Measurements from ENCODE around the gene ULK3.
"Not testable (repeated sequence)": the region's sequence is repeated elsewhere in the genome, so short reads cannot be mapped to it uniquely, and the experiment has no call there.

The ULK3 gene, protein sequence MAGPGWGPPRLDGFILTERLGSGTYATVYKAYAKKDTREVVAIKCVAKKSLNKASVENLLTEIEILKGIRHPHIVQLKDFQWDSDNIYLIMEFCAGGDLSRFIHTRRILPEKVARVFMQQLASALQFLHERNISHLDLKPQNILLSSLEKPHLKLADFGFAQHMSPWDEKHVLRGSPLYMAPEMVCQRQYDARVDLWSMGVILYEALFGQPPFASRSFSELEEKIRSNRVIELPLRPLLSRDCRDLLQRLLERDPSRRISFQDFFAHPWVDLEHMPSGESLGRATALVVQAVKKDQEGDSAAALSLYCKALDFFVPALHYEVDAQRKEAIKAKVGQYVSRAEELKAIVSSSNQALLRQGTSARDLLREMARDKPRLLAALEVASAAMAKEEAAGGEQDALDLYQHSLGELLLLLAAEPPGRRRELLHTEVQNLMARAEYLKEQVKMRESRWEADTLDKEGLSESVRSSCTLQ

DNA sequence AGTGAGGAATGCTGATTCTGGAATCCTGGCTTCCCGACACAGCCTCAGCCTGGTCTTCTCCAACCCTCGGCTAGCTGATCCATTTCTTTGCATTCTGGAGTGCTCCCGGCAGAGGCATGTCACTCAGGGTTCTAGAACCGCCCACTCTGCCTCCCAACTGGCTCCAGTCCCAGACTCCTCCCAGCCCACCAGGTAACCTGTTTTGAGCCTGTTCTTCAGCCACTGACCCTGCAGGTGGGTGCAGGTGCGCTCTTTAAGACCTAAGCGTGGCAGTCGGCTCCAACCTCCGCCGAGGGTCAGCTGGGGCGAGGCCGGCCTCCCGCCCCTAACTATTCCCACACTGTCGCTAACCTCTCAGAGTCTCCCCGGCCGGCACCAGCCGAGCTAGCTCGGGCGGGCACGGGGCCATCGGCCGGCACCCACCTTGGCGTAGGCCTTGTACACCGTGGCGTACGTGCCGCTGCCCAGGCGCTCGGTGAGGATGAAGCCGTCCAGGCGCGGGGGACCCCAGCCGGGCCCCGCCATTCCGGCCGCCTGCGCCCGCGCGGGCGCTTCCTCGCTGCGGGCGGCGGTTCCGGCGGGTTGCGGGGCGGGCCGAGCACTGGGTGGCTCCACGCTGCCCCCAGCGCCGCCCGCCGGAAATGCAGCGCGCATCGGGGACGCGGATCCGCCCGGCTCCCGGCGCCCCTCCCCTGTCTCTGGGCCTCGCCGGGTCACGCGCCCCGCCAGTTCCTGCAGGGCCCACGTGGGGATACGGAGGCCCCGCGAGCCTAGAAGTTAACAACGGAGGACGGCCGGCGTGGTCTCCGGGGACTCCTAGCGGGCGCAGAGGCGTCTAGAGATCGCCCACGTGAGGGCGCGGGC is at the start of gene ULK3:
Gene ULK3, minus strand, starts transcription at position 576 of the 864 bp plus-strand sequence. Its CDS starts 51 bp downstream, at position 525.
- DNase-seq (ENCODE audit: low read depth): no peak

DNA sequence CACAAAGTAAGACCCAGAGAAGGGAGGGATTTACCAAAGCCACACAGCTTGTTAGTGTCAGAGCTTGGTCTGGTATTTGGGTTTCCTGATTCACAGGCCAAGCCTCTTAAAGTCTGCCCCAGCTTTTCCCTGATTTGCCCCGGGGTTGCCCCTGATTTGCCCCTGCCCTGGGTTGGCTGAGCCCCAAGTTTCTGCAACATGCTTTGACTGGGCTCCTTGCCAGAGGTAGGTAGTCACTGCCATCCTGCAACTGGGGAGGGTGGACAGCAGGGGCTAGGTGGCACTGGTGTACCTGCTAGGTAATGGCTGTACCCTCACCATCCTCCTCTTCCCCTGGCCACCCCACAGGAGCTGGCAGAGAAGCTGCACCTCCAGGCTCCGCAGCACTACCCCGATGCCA is 49.4 kb upstream of the ULK3 start:
- DNase-seq (ENCODE audit: low read depth): no peak

DNA sequence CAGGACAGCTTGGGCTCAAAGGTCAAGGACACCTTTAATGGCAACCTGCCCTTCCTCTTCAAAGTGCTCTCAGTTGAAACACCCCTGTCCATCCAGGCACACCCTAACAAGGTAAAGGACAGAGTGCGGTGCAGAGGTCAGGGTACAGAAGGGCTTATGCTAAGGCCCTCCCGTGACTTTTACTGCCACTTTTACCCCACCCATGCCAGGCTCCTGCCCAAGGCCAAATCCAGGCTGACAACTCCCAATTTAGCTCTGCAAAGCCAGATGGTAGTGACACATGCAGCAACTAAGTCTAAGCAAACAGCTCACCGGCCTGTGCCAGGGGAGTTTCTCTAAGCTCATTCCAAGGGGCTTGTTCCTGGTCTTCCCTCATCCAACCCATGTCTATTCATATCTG is 48.5 kb upstream of the ULK3 start:
- no peak for DNase-seq (ENCODE audit: low read depth)

DNA sequence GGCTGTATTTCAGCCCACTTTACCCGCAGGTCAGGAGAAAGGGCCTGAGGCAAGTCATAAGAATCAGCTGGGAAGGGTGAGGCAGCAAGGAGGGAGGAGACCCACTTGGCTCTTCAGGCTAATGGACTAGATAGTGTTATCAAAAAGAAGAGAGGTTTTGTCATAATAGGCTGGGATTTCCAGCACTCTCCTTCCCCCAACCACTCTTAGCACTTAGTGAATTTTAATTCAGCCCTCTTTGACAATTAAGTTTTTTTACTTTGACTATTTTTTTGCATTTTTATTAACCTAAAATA is 47.7 kb upstream of the ULK3 start:
- DNase-seq (ENCODE audit: low read depth): no peak

DNA sequence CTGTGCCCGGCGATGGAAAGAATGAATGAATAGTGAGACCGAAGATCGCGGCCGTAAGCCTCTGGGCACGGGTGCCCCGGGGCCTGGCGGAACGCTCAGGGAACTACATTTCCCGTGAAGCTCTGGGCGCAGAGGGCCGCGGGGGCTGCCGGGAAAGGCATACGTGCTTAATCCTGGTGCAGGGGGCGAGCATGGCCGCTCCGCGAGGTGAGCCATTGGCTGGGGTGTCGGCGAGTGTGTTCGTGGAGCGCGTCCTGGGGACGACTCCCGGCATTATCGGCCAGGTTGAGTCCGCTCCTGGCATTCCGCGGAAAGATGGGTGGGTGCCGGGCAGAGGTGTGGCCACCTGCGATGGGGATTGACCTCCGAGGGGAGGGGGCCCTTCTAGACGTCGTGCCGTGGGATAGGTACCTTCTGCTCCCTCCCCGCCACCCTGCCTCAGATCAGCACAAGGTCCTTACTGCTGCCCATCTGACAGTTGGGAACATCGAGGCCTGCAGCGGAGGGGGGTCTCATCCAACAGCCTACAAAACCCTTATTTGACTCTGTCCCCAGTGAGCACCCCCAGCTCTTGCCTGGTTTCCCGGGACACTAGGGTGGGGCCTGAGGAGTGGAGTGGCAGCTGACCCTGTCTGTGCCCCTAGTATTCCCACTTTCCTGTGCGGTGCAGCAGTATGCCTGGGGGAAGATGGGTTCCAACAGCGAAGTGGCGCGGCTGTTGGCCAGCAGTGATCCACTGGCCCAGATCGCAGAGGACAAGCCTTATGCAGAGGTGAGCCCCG is 47.1 kb upstream of the ULK3 start, which contains the start of gene MPI:
Gene MPI, plus strand, starts transcription at position 160 of the 782 bp plus-strand sequence. Its CDS starts 32 bp downstream, at position 192.
- no peak for DNase-seq (ENCODE audit: low read depth)

DNA sequence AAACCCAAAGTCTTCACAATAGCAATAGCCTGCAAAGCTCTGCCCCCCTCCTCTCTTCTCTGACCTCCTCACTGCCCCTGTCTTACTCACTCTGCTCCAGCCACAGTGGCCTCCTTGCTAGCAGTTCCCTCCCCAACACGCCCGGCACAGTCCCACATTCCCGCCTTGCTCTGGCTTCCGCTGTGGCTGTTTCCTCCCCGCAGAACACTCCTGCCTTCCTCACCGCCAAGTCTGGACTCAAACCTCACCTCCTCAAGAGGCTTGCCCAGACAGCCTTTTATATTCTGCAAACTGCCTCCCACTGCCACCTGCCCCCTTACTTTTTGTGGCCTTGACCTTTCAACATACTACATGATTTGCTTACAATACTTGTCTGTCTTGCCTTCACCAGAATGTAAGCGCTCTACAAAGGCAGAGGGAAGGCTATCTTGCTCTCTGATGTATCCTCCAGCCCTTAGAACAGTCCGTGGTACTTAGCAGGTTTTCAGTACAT is 46.5 kb upstream of the ULK3 start:
- DNase-seq (ENCODE audit: low read depth): no peak

DNA sequence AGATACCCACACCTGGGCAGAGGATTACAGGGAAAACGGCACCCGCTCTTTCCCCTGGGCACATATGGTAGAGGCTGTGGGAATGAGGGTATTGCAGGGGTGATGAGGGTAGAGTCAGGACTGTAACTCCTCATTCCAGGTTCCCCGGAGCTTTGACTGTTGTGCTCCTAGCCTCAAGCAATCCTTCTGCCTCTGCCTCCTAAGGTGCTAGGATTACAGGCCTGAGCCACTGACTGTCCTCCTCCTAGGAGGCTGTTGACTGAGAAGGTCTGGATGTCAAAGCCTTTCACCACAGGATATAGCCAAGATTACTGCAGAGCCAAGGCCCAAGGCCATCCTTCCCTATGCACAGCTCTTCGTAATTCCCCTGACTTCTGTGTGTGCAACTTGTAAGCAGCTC is 45.8 kb upstream of the ULK3 start:
- no peak for DNase-seq (ENCODE audit: low read depth)

DNA sequence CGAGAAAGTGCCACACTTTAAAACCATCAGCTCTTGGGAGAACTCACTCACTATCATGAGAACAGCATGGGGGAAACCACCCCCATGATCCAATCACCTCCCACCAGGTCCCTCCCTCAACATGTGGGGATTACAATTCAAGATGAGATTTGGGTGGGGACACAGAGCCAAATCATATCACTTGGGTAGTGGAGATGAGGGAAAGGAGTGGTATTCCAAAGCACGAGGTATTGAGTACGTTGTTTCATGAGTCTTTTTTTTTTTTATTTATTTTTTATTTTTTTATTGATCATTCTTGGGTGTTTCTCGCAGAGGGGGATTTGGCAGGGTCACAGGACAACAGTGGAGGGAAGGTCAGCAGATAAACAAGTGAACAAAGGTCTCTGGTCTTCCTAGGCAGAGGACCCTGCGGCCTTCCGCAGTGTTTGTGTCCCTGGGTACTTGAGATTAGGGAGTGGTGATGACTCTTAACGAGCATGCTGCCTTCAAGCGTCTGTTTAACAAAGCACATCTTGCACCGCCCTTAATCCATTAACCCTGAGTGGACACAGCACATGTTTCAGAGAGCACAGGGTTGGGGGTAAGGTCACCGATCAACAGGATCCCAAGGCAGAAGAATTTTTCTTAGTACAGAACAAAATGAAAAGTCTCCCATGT is 44.7 kb upstream of the ULK3 start:
- not testable (repeated sequence) for DNase-seq (ENCODE audit: low read depth)

DNA sequence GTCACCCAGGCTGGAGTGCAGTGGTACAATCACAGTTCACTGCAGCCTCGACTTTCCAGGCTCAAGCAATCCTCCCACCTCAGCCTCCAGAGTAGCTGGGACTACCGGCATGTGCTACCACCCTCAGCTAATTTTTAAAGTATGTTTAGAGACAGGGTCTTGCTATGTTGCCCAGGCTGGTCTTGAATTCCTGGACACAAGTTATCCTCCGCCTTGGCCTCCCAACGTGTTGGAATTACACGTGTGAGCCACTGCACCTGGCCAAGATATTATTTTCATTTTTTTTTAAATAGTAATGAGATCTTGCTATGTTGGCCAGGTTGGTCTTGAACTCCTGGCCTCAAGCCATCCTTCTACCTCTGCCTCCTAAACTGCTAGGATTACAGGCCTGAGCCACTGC is 42.5 kb upstream of the ULK3 start:
- no peak for DNase-seq (ENCODE audit: low read depth)

DNA sequence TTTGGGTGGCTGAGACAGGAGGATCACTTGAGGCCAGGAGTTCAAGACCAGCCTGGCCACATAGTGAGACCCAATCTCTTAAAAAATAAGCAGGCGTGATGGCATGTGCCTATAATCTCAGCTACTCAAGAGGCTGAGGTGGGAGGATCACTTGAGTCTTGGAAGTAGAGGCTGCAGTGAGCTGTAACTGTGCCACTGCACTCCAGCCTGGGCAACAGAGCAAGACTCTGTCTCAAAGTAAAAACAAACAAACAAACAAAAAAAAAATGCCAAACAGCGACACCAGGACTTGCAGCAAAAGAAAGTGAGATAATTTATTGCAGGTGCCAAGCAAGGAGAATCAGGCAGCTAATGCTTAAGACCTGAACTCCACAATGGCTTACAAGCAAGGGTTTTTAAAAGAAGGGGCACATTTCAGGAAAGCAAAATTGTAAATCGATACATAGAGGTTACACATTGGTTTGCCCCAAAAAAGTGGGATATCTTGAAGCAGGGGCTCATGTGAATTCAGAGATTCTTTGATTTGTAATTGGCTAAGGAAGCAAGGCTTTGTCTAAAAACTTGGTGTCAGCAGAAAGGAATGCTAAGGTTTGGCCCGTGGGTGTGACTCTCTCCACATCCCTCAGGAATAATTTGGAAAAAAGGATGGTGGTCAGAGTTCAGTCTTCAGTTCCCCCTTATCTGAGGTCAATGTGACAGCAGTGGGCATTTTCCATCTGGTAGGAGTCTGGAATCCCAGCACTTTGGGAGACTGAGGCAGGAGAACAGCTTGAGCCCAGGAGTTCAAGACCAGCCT is 41.7 kb upstream of the ULK3 start:
- DNase-seq (ENCODE audit: low read depth): no peak

DNA sequence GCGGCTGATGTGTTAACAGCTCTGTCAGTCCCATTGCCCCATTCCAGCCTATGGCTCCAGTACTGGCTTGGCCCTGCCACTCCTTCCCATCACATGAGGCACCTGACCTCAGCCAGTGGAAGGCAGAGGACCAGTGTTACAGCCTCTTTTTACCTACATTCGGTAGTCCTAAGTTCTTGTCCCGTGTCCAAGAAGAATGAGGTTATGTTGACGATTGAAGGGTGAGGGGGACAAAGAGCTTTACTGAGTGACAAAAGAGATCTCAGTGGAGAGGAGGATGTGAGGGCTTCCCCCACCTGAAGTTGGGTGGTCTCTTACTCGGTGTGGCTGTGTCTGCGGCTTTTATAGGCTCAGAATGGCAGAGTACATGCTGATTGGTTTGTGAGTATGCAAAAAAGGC is 39.6 kb upstream of the ULK3 start:
- no peak for DNase-seq (ENCODE audit: low read depth)

DNA sequence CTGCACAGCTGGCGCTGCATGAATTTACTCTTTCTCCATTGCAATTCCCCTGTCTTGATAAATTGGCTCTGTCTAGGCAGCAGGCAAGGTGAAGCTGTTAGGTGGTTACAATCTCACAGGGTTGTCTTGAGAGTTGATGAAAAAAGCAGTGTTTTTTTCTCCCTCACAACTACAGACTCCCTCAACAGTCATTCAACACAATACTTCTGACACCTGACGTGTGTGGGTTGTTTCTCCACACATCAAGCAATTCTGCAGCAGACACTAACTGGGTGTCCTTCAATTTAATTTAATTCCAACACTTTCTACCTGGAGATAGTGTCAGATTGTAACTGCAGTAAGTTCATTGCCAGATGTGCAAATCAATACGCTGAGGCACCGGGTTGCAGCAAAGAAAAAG is 35.3 kb upstream of the ULK3 start:
- no peak for DNase-seq (ENCODE audit: low read depth)

DNA sequence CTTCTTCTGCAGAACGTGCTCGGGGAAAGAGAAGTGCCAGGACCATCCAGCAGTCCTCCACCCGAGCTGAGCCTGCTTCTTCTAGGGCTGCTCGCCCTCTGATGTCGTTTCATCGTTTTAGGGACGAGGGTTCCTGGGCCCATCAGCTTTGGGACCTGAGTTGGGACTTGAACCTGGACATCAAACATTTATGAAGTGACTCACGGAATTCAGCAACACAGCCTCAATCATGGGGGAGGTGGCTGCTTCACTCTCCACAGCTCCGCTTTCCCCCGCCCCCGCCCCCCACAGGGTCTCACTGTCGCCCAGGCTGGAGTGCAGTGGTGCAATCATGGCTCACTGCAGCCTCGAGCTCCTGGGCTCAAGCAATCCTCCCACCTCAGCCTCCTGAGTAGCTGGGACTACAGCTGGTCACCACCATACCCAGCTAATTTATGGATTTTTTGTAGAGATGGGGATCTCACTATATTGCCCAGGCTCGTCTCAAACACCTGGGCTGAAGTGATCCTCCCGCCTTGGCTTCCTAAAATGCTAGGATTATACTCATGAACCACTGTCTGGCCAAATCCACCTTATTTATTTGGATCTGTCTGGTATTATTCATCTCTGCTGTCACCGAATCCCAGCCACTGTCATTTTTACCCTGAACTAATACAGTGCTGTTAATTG is 30.9 kb upstream of the ULK3 start:
- no peak for DNase-seq (ENCODE audit: low read depth)

DNA sequence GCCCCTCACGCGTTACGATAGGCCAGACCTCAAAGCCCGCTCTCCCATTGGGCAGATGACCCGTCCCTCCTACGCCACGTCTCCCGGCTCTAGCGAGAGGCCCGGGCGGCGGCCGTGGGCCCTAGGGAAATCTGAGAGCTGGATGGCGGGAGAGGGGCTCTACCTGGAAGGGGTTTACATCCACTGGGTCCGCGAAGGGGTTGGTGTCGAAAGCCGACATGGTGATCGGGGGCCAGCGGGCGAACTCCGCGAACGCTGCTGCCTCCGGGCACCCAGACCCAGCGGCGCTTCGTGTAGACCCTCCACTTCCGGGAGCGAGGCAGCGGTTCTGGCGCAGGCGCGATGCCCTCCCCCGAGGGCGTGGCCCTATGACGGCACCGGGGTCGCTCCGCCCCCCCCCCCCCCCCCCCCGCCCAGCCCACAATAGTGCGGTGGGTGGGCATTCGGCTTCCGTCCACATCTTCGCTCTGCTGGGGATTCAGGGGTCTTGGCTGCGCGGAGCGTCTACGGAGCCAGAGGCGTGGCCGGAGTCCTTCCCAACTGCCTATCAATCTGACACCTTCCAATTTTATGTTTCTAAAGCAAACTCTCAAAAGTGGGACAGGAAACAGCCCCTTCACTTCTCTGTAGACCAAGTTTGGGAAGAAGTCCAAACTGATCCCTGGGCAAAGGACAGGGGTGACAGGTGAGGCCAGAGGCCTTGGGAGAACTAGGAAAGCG is 30.2 kb upstream of the ULK3 start, which contains the start of gene SCAMP2:
Gene SCAMP2, minus strand, starts transcription at position 330 of the 720 bp plus-strand sequence. Its CDS starts 110 bp downstream, at position 220.
- peak; percentile 75 for DNase-seq (ENCODE audit: low read depth)

DNA sequence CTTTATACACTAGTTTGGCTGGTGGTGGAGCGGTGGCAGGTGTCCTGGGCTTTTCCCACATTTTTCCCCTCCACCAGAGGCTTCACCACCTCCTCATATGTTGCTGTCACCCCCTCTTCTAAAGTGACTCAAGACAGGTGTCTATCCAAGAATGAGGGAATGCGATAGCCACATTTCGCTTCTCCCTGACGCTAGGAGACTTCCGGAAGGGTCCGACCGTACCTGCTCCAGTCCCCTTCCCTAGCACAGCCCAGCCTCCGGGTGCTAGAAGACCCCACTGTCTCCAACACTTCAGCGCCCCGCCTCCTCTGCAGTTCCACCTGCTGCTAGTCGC is 29.7 kb upstream of the ULK3 start:
- no peak for DNase-seq (ENCODE audit: low read depth)

DNA sequence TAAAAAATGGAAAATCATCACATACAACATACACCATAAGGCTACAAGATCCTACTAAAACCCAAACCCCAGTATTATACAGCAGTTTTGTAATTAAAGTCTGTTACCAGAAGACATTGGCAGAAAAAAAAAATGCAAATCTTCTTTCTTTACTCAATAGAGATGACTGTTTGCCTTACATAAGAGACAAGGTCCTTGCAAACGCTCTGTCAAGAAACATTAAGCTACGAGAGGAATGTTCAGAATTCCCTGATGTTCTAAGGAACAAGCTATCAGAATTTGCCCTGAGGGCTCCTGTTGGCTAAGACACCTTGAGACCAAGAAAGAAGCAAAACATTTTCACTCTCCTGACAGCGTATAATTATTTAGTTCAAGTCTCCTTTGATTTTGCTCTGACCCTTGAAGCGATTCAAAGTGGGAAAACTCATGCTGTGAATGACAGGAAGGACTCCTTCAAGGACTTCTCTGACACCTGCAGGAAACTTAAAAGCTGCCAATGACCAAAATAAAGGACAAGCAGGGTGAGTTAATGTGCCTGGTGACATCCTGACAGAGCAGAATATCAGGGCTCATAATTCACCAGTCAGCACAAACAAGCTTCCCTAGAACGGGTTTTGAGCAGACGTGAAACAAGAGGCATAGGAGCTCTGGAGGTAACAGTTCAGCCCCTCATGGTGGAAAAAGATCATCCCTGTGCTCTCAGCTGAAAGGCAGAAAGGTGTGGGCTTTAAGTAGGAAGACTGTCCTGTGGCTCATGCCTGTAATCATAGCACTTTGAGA is 27.7 kb upstream of the ULK3 start:
- no peak for DNase-seq (ENCODE audit: low read depth)

DNA sequence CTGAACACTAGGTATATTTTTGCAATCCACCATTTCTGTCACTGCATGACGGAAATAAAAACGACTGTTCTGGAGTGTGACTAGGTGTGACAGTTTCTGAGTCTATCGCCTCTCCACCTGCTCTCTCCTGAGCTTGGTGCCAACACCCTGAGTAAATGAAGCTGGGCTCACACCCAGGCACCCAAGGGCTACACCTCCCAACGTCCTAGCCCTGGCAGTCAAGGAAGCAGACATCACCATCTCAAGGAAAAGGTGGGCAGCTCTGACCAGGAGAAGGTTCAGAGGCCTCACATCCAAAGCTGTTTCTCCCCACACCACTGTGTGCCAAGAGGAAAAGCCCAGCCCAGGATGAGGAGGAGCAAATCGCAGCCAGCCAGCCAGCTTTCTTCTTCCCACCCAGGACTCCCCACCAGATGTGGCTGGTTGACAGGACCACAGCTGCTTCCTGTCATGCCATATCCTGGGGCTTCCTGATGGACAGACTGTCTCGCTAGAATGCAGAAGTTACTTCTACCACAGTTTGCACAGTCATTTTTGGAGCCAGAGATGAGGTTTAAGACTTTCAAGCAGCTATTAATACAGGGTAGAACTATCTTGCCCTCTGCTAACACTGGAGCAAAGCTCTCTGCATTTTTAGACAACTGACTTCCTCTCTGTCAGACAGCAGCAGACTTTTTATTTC is 26.9 kb upstream of the ULK3 start:
- DNase-seq (ENCODE audit: low read depth): no peak

DNA sequence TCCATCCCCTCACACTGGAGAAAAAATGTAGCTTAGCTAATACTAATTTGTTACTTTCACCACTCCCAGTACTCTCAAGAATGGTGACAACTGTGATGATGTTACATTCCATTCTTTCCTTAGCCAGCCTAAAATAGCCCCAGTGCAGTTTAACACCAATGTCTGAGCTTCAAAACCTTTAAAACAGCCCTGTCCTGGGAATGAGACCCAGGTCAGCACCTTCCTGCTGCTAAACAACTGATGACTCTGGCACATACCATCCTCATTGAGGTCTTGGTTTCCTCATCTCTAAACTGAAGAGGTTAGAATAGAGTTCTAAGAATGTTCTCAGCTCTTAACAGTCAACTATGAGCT is 26.4 kb upstream of the ULK3 start:
- DNase-seq (ENCODE audit: low read depth): no peak
